AG09309 (cell line): Measurements from ENCODE around the gene TOR2A.
A peak's percentile ranks its signal among the peaks of the same experiment; 100 is the strongest.

Source experiments
- DNase-seq: peaks from one replicate; pipeline ENCODE4 v3.0.0-alpha.2; 2010; ENCODE audit warnings: low read depth
- H3K4me3 ChIP-seq: 2 replicates; pipeline ENCODE4 v1.5.1; 2011; ENCODE audit warnings: mild to moderate bottlenecking, low read depth, low read length, moderate library complexity; ENCODE audit not compliant: control insufficient read depth
- TF ChIP-seq, protein P1 (sequence below): IDR thresholded peaks from 2 replicates; pipeline ENCODE4 v1.5.1; 2011; ENCODE audit warnings: mild to moderate bottlenecking, low read depth, low read length, inconsistent platforms; ENCODE audit not compliant: insufficient read depth, control insufficient read depth; ENCODE audit errors: missing control alignments

The TOR2A gene

DNA sequence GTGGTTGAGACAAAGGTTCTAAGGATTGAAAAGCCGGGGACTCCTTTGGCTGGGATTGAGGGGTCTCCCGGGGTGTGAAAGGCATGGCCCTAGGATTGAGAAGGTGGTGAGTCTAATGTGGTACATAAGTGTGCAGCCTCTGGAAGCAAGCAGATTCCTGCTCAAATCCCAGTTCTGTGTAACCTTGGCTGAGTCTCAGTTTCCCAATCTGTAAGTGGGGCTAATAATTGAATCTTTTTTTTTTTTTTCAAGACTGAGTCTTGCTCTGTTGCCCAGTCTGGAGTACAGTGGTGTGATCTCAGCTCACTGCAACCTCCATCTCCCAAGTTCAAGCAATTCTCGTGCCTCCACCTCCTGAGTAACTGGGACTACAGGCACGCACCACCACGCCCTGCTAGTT is 37.5 kb upstream of the TOR2A start:
- TF ChIP-seq, protein P1, sequence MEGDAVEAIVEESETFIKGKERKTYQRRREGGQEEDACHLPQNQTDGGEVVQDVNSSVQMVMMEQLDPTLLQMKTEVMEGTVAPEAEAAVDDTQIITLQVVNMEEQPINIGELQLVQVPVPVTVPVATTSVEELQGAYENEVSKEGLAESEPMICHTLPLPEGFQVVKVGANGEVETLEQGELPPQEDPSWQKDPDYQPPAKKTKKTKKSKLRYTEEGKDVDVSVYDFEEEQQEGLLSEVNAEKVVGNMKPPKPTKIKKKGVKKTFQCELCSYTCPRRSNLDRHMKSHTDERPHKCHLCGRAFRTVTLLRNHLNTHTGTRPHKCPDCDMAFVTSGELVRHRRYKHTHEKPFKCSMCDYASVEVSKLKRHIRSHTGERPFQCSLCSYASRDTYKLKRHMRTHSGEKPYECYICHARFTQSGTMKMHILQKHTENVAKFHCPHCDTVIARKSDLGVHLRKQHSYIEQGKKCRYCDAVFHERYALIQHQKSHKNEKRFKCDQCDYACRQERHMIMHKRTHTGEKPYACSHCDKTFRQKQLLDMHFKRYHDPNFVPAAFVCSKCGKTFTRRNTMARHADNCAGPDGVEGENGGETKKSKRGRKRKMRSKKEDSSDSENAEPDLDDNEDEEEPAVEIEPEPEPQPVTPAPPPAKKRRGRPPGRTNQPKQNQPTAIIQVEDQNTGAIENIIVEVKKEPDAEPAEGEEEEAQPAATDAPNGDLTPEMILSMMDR = no peak
- no peak overlapping the region for H3K4me3 ChIP-seq
- DNase-seq = no peak

DNA sequence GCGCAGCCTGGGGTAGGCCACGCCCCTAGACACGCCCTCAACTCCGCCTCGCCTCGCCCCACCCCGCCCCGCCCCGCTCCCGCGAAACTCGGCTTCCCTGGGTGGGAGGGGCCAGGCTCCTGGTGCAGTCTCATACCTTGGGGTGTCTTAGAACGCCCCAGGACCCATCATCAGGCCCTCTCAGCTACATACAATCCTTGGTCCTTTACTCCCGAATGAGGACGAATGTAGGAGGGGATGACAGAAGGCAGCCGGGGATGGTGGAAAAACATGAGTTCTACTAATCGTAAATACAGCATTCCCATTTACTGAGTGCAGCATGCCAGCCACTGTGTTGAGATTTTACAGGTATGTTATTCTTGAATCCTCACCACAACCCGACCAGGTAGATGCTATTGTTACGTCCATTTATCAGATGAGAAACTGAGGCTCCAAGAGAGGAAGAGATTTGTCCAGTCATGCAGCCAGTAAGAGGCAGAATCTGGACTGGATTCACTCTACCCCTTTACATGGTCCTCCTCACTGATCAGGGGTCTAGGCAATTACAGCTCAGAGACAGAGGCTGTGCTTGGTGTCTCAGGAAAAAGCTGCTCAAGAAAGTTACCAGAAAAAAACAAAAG is 36.6 kb upstream of the TOR2A start:
- no peak for DNase-seq
- TF ChIP-seq, protein P1 = no peak
- peak overlapping the region; percentile 47 for H3K4me3 ChIP-seq

- peak; percentile 67 for DNase-seq
- H3K4me3 ChIP-seq = peak overlapping the region; percentile 47
- TF ChIP-seq, protein P1 = no peak
Measured at GRCh38 chr9:127770905-127771569, 35.9 kb upstream of the TOR2A start.

DNA sequence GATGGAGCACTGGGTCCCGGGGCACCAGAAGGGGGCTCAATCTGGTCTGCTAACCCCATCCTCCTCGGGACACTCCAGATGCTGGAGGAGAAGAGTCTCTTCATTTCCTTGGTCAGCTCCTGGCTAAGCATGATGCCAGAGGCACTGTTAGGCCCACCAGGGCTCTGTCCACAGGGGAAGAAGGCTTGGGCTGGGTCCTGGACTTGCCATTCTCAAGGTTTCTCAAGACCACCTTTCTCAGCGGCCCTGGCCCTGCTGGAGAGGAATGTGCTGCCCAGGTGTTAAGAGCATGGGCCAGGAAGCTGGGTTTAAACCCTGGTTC is 35.5 kb upstream of the TOR2A start:
- TF ChIP-seq, protein P1 = no peak
- no peak for DNase-seq
- H3K4me3 ChIP-seq = no peak overlapping the region

DNA sequence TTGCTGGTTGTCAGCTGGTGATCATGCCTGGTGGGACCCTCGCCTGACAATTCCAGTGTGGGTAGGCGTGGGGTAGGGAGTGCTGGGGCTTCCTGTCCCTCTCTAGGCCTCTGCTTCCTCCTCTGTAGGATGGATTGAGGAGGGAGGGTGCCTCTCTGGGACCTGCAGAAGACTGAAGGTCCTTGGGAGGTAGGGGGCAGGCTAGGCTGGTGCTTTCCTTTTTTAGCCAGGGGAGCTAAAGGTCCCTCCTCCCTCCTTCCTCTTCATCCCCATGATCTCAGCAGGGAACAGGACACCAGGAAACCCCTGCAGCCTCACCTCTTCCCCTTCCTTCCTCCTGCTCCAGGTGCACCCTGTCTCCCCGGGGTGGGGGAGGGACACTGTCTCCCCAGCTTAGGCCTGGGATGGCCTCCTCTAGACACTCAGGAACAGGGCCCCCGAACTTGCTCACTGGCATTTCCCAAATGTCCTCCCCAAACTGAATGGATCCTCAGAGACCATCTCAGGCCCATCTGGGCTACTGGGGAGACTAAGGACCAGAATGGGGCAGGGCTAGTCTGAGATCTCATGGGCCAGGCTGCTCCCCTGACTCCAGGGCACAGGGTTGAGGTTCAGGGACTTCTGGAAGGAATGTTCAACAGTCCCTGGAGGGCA is 35.0 kb upstream of the TOR2A start:
- TF ChIP-seq, protein P1 = no peak
- no peak for DNase-seq
- no peak overlapping the region for H3K4me3 ChIP-seq

- no peak for DNase-seq
- TF ChIP-seq, protein P1 = no peak
- no peak overlapping the region for H3K4me3 ChIP-seq
Measured at GRCh38 chr9:127769101-127769500, 34.0 kb upstream of the TOR2A start.
